GM18508 (cell line): ENCODE measurements around the gene KCNAB2.
"Not testable (repeated sequence)": the region's sequence is repeated elsewhere in the genome, so short reads cannot be mapped to it uniquely, and the experiment has no call there.

Experiments
- ATAC-seq: cut with Tn5 transposase; IDR thresholded peaks from one replicate; pipeline ENCODE4 v1.9.1; 2021; ENCODE audit warnings: moderate number of reproducible peaks; ENCODE audit not compliant: insufficient read depth, unreplicated experiment

KCNAB2 gene

DNA sequence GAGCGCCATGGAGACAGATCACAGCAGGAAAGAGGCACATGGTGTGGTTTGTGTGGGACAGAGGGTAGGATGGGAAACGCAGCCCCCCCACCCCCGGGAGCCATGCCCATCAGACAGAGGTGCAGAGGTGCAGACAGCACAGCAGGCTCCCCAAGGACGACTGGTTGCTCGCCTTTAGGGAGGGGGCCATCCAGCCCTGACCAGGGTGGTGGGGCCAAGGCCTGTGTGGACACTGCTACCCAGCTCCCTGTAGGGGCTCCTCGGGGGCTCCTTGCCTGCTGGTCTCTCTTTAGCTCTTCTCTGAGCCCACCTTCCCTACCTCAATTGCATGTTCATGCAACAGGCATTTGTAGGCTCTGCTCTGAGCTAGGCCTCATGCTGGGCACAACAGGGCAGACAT lies 3.7 kb downstream of the KCNAB2 start:
- ATAC-seq, result no peak

DNA sequence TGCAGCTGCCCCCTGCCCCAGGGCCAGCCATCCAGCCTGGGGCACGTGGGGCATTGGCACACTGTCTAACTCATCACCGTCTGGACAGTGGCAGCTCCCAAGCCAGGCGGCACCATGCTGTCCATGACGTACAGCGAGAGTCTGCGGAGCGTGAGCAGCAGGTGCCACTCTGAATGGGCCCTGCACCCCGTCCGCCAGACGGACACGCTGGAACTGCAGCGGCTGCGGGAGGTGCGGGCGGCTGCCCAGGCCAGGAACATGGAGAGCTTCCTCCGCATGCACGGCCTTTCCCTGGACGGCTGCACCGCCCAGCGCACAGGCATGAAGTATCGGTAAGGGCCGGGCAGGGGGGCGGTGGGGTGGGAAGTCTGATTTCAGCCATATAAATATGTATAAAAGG lies 5.7 kb downstream of the KCNAB2 start:
- ATAC-seq, result no peak

DNA sequence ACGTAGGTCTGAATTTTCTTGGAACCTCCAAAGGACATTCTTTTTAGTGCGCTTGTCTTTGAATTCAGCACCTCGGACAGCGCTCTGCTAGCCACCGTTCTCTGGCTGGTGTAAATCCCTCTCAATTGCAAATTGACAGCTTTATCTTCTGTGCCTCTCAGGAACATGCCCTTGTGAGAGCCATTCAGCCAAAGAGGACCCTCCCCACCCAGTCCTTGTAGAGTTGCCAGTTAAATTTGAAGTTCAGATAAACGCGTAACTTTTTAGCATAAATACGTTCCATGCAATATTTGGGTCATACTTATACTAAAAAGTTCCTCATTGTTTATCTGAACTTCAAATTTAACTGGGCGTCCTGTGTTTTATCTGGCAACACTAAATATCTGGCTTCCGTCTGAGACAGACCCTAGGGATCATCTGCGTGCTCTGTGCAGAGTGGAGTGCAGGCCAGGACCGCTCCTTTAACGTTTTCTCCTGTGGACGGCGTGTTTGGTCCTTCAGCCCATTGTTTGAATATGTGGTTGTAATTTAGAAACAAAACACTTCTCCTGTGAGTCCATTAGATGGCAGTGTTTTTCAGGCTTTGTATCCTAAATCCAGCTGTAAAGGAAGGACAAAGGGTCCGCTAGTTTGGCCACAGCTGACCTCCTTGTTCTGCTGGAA lies 7.0 kb downstream of the KCNAB2 start:
- no peak for ATAC-seq

DNA sequence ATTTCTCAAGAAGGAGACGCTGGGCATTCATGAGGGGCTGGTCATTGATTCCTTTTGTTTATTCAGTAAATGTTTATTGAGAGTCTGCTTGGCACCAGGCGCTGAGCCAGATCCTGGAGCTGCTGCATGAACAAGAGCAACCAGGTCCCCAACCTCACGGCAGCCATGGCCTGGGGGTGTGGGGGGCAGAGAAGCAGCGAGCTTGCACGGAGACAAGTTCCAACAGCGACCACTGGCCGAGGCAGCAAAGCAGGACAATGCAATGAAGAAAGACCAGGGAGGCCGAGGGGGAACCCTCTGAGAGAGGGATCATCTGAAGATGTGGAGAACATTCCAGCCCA lies 7.5 kb downstream of the KCNAB2 start:
- no peak for ATAC-seq

DNA sequence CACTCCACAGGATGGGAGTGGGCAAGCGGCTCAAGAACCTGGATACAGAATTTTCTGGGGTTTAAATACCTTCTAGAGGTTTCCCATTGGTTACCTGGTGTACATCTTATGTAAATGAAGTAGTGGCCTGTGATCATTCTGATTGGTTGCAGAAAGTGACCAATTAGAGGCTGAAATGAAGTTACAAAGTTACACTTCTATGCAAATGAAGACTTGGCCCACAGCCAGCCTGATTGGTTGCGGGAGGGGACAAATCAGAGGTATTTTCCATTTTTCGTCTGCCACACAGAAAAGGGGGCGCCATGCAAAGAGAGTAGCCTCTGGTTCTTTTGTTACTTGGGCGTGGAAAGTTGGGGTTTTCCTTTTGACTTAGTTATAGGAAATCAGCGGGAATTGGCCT lies 8.9 kb downstream of the KCNAB2 start:
- ATAC-seq, result no peak

DNA sequence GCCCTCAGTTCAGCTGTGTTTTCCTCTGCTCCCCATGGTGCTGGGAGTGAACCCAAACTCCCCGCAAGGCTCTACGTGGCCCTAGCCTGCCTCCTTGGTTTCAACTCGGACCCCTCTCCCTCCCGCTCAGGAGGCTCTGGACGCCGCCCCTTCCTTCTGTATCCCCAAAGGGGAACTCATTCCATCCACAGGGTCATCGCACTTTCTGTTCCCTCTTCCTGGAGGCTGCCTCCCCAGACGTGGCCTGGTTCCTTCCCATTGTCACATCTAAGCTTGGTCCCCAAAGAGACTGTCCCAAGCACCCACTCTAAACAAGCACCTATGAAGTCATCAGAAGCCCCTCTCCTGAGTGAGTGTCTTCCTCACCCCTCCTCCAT lies 10.9 kb downstream of the KCNAB2 start:
- no peak for ATAC-seq

DNA sequence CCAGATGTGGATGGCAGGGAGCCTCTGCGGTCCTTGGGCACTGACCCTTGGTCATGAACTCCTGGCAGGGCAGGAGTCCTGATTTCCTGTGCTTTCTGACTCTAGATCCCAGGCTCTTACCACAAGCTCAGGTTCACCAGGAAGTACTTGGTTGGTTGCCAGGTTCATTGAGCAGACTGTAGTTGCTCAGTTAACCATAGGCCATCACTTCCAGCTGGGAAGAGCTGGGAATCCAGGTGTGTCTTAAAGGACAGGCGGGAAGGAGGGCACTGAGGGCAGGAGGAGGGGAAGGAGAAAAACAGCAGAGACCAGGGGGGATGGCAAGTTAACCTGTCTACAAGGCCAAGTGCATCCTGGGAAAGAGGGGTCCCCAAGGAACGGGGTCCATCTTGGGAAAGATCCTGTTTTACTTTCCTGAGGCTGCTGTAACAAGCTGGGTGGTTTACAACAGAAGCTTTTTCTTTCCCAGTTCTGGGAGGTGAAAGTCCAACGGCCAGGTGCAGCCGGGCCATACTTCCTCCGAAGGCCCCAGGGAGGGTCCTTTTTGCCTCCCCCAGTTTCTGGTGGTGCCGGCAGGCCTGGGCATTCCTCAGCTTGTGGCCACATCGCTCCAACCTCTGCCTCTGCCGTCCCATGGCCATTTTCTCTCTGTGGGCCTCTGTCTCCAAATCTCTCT lies 11.6 kb downstream of the KCNAB2 start:
- no peak for ATAC-seq

DNA sequence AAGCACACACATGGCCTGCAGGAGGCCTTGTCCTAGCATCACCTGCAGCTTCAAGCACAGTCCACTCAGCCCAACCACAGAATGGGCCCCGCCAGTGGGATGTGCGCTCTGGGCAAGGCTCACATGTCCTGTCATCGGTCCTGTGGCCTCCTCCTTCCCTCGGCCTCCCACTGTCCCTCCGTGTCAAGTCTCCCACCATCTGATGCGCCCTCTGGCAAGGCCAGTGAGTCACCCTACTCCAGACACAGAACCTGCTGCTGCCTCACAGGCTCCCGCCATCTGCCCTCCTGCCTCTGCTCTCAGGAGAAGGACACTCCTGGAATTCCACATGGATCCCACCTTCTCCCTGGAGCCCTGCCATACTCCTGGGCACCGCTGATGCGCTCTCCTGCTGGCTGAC lies 14.2 kb downstream of the KCNAB2 start:
- ATAC-seq, result no peak

DNA sequence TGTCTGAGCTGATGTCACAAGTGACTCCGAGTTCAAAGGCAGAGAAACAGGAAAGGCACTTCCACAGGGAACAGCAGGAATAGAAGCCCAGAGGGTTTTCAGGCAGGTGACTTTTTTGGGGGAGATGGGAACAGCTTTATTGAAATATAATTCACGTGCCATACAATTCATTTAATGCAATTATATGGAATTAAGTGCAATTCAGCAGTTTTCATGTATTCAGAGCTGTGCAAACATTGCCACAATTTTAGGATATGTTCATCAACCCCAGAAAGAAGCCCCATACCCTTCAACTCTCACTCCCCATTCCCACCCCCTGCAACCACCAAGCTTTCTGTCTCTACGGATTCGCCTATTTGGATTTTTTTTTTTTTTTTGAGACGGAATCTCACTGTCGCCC lies 17.0 kb downstream of the KCNAB2 start:
- ATAC-seq, result no peak

DNA sequence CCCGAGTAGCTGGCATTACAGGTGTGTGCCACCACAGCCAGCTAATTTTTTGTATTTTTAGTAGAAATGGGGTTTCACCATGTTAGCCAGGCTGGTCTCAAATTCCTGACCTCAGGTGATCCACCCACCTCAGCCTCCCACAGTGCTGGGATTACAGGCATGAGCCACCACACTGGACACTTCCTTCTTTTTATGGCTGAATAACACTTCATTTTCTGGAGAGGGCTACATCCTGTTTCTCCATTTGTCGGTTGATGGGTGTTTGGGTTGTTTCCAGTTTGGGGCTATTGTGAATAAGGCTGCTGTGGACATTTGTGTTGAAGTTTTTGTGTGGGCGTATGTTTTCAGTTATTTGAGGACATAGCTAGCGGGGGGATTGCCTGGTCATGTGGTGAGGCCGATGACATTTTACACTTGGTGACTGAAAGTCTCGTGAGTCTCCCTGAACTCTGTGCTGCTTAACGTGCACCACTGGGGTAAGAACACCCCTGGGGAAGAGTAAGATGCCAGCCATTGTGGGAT lies 17.9 kb downstream of the KCNAB2 start:
- not testable (repeated sequence) for ATAC-seq

DNA sequence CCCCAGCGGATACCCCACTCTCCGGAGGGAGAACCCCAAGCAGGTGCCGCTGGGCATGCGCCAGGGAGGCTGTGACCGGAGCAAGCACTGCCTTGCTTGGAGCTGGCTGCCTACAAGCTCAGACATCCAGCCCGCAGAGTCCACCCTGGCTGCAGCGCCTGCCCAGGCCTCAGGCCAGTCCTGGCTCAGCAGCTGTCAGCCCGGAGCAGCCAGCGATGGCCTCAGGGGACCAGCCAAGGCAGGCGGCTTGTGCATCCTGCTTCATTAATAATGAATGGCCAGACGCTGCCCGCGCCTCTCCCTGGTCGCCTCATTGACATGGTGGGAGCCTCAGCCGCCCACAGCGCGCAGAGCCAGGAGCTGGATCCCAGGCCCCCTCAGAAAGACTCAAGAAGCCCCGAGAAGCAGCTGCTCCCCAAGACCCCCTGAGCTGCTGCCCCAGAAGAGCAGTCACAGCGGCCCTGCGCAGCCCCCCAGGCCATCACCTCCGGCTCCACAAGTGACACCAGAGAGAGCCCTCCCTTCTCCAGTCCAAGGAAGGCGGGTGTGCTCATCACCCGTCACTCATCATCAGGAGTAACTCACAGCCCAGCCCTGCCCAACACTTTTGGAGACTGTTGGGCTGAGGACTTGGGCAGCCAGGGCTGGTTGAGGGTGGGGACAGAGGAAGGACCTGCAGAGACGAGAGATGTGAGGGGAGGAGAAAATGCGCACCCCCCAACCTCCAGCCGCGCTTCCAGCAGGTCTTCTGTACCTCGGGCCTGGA lies 19.6 kb downstream of the KCNAB2 start:
- ATAC-seq, result no peak

DNA sequence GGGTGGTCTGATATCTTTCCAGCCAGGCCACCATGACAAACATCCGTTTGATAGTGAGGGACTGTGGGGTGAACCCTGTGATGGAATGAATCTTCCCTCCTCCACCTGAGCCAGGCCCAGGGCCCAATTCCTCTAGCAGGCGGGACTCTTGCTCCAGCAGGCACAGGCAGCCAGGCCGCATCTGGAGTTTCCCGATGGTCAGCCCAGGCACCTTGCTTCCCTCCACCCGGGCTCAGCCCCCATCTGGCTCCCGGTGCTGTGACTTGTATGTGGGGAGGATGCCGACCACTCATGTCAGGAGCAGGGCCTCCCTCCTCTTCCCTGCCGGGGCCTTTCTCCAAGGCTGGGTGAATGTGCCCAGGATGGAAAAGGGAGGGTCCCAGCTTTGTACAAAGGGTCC lies 21.0 kb downstream of the KCNAB2 start:
- ATAC-seq, result no peak

DNA sequence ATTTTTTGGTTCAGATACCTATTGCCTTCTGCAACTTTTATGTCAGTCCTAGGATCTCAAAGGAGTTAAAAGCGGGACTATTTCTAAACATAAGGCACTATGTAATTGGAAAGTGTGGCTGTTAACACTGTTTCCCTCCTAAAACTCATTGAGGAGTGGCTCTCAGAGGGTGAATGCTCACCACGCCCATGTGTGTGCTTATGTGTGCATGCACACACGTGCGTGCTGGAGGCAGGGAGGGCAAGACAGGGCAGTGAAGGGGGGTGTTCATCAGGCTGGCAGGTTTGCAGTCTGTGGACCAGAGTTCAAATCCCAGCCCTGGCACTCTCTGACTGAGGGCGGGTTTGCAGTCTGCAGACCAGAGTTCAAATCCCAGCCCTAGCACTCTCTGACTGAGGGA lies 22.4 kb downstream of the KCNAB2 start:
- no peak for ATAC-seq

DNA sequence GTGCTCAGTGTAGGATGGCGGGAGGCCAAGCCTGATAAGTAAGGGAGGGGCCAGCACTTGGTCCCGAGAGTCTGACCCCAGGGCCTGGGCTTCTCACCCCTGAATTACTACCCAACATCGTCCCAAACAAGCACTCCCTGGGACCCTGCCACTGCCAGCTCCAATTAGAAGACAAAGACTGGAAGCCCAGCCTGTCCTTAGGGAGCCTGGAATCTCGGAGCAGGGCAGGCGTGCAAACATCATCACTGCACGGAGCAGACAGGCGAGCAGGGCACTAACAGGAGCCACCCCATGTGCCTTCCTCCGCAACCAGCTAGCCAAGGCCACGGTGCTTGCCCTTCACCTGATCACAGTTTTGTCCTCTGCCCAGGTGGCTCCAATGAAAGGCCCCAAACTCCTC lies 23.2 kb downstream of the KCNAB2 start:
- no peak for ATAC-seq

DNA sequence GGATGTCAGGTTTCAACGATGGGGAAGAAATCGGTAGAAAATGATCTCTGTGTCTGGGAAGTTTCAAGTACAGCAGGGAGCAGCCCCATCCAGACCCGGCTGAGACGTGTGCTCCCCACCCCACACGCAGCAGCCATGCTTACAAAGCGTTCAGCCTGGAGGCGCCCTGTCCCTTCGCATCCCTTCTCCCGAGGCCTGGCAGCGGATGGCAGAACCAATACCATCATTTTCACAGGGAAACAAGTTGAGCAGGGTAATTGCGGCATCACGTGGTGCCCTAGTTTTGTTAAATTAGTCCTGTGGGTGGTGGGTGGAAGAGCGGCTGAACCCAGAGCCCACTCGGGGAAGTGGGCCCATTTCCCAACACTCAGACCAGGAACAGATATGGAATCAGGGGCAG lies 23.9 kb downstream of the KCNAB2 start:
- ATAC-seq, result no peak

DNA sequence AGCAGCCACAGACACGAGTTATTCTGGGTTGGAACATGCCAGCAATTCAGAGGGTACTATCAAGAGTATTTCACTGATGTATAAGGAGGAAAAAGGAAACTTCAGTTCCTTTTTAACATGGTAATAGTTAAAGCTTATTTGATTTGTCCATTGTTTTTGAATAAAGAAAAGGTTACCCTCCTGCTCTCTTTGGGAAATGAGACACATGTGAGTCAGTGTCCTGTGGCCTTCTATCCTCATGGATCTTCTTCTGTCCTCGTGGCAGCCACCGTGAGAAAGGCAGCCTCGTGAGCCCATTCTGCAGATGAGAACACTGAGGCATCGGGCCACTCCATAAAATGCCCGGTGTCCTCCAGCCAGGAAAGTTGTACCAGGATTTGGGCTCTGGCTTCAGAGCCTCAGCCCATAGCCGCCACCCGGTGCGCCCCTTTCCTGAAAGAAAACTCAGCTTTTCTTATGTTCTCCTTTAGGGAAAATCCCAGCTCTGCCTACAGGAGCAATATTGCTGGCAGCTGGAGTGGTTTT lies 24.8 kb downstream of the KCNAB2 start:
- no peak for ATAC-seq

DNA sequence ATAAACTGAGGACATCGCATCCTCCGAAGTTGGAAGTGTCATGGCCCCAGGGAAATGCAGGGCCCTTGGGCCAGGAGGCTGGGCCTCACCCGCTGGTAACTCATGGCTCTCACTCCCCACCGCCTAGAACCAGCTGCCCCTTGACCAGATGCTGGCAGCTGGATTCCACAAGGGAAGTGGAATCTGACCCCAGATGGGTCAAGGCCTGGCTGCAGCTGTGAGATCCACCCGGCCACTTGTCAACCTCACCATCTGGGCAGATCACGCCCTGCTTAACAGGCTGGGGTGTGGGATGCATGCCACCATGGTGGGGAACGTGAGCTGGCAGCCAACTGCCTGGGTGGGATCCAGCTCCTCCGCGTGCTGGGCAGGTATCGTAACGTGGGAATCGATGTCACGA lies 25.5 kb downstream of the KCNAB2 start:
- no peak for ATAC-seq

DNA sequence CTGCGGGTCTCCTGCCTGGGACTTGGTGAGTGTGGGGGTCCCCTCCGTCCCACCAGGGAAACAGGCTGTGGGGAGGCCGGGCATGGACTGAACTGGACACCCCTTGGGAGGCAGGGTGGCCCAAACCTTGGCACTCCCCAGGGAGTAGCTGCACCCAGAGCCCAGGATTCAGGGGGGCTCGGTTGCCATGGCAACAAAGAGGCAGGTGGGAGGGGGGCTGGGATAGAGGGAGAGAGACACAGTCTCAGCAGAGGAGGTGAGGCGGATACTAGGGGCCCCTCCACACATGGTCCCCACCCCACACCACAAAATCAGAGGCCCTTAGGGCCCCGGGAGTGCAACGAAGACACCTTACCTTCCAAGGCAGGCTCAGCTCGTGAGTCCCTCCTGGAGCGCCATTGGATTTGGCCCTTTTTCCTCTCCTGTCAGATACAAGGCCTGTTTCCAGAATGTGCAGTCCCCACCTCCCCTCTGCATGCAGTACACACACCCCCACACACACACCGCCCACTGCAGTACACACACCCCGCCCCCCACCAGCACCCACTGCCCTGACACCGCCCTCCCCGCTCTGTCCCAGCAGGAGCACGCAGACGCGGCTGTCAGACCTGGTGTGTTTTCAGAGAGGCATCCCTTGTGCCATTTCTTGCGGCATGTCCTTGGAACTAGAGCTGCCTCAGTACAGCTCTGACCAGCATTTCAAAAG lies 27.2 kb downstream of the KCNAB2 start:
- ATAC-seq, result no peak

DNA sequence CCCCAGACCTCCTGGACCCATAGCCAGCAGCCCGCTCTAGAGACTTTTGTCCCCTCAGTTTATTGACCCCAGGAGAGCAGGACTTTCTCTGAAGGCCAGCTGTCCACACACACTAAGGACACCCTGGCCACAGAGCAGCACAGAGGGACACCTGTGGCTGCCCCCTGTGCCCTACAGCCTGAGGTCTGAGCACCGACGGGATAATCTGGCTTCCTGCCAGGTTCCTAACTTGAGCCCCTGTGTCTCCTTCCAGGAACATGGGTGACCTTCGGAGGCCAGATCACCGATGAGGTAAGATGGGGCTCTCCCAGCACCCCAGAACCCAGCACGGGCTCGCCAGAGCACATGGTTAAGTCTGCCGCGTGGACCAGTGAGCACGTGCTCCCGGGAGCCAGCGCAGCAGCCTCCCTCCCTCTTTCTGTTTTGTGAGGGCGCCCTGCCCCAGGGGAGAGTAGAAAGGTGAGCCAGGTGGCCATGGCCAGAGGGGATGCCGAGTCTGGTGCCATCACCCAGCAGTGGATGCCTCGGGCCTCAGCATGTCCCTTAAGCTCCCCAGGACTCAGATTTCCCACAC lies 27.9 kb downstream of the KCNAB2 start:
- no peak for ATAC-seq

DNA sequence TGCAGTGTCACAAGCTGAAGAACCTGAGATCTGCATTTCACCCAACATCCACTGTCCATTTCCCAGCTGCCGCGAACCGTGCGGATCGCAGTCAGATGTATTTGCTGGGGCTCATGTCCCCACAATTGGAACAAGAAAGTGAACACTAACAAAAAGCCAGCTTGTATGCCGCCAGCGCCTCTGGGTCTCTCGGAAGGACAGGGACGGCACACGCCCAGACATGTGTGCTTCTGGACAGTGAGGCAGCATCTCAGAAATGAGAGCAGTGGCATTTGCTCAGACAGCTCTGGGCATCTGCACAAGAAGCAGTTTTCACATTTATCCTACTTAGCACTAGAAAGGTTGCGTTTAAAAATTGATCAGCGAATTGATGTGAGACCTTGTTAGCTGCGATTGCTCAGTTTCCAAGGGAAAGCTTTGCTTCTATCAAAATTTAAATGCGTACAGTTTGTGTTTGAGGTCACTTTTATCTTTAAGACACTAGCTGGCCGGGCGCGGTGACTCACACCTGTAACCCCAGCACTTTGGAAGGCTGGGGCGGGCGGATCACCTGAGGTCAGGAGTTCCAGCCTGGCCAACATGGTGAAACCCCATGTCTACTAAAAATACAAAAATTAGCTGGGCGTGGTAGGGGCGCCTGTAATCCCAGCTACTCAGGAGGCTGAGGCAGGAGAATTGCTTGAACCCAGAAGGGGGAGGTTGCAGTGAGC lies 28.7 kb downstream of the KCNAB2 start:
- ATAC-seq, result no peak
